Fibroblast of lung (primary cell): ENCODE data around the gene UNC13D.

Experiments
- EZH2 ChIP-seq: IDR thresholded peaks from 2 replicates; pipeline ENCODE4 v1.5.1; 2012; ENCODE audit warnings: low read length, control low read depth, mild to moderate bottlenecking; ENCODE audit errors: missing control alignments
- TF ChIP-seq, protein P1 (sequence below), 2 donors: IDR thresholded peaks in 1 of 2; conservative IDR thresholded peaks in 1 of 2; 1 replicate in 1 of 2; 2 replicates in 1 of 2; pipeline ENCODE4 v1.5.1; 2011 to 2012; ENCODE audit warnings: low read length in 2 of 2, control low read depth in 1 of 2, inconsistent platforms in 1 of 2, low read depth in 1 of 2, mild to moderate bottlenecking in 1 of 2

DNA sequence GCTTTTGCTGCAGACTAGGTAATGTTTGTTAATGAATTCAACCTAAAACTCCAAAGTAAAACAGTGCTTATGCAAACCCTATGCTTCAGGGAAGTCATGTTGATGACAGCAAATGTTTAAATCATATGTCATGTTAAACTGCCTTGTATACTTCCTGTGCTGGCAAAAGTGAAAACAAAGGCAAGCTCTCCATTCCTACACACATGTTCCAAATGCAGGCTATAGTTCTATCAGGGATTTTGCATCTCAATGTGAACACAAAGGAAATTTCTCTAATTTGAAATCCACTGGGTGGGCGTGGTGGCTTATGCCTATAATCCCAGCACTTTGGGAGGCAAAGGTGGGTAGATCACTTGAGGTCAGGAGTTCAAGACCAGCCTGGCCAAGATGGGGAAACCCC lies 40.3 kb downstream of the UNC13D start:
- TF ChIP-seq, protein P1, sequence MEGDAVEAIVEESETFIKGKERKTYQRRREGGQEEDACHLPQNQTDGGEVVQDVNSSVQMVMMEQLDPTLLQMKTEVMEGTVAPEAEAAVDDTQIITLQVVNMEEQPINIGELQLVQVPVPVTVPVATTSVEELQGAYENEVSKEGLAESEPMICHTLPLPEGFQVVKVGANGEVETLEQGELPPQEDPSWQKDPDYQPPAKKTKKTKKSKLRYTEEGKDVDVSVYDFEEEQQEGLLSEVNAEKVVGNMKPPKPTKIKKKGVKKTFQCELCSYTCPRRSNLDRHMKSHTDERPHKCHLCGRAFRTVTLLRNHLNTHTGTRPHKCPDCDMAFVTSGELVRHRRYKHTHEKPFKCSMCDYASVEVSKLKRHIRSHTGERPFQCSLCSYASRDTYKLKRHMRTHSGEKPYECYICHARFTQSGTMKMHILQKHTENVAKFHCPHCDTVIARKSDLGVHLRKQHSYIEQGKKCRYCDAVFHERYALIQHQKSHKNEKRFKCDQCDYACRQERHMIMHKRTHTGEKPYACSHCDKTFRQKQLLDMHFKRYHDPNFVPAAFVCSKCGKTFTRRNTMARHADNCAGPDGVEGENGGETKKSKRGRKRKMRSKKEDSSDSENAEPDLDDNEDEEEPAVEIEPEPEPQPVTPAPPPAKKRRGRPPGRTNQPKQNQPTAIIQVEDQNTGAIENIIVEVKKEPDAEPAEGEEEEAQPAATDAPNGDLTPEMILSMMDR (conservative IDR thresholded peaks at IDR 0.05 in 1 of 2, IDR thresholded peaks at IDR 0.05 in 1 of 2; ENCODE audit: low read depth in 1 of 2, low read length in 2 of 2), result no peak
- no peak for TF ChIP-seq EZH2
